GM13976 (cell line): ENCODE data around the gene GOLGA6L7.

Source experiments
- DNase-seq: peaks from one replicate; pipeline ENCODE4 v3.0.0; 2012; ENCODE audit warnings: low spot score
- CTCF ChIP-seq: IDR thresholded peaks from 2 replicates; pipeline ENCODE4 v1.5.1; 2012; ENCODE audit warnings: borderline replicate concordance, mild to moderate bottlenecking; ENCODE audit not compliant: insufficient read depth; ENCODE audit errors: extremely low read depth, missing control alignments, control extremely low read depth
- in situ Hi-C: fragments of 300-500 bp; cut with MboI; formaldehyde crosslinking; loops from one replicate; pipeline ENCODE4 v1.12.0; 2022; ENCODE audit warnings: low sequenced_read_pairs, mixed read lengths, inconsistent platforms; ENCODE audit not compliant: unreplicated experiment

The GOLGA6L7 gene

GRCh38 chr15:28881600-28881999, 33.2 kb upstream of the GOLGA6L7 start:
- in situ Hi-C loops = no loop called here
- TF ChIP-seq CTCF = no peak
- no peak for DNase-seq

GRCh38 chr15:28881170-28881569, 32.7 kb upstream of the GOLGA6L7 start:
- DNase-seq = no peak
- in situ Hi-C loops = no loop called here
- TF ChIP-seq CTCF = no peak

GRCh38 chr15:28880680-28881079, 32.2 kb upstream of the GOLGA6L7 start:
- in situ Hi-C loops = no loop called here
- TF ChIP-seq CTCF = no peak
- DNase-seq = no peak

GRCh38 chr15:28879551-28879950, 31.1 kb upstream of the GOLGA6L7 start:
- DNase-seq = no peak
- no peak for TF ChIP-seq CTCF
- in situ Hi-C loops = no loop called here

- DNase-seq = no peak
- in situ Hi-C loops = no loop called here
- TF ChIP-seq CTCF = no peak
Measured at GRCh38 chr15:28878209-28878608, 29.8 kb upstream of the GOLGA6L7 start.

- in situ Hi-C loops = no loop called here
- TF ChIP-seq CTCF = no peak
- no peak for DNase-seq
Measured at GRCh38 chr15:28876845-28877185, 28.4 kb upstream of the GOLGA6L7 start.
